WERI-Rb-1 (cell line): ENCODE results near the gene ADH6.

ENCODE experiments used
- DNase-seq: peaks from one replicate; pipeline ENCODE4 v3.0.0-alpha.2; 2020
- H3K27ac ChIP-seq: fragments of 250-450 bp; sonication (Bioruptor Pico); 2 replicates; pipeline ENCODE4 v1.5.1; 2020; ENCODE audit warnings: mild to moderate bottlenecking, moderate library complexity
- H3K27me3 ChIP-seq: fragments of 250-450 bp; sonication (Bioruptor Pico); 2 replicates; pipeline ENCODE4 v1.5.1; 2021; ENCODE audit warnings: mild to moderate bottlenecking, low read depth, moderate library complexity; ENCODE audit not compliant: insufficient read depth, severe bottlenecking
- H3K36me3 ChIP-seq: fragments of 250-450 bp; sonication (Bioruptor Pico); 2 replicates; pipeline ENCODE4 v1.5.1; 2020; ENCODE audit warnings: mild to moderate bottlenecking, moderate library complexity
- H3K4me3 ChIP-seq: 2 replicates; pipeline ENCODE4 v1.5.1; 2011; ENCODE audit warnings: low read depth, mild to moderate bottlenecking, control low read depth, low read length
- H3K9me3 ChIP-seq: fragments of 250-450 bp; sonication (Bioruptor Pico); 2 replicates; pipeline ENCODE4 v1.5.1; 2021; ENCODE audit warnings: mild to moderate bottlenecking, moderate library complexity; ENCODE audit not compliant: severe bottlenecking
- TF ChIP-seq, protein P1 (sequence below): IDR thresholded peaks from 2 replicates; pipeline ENCODE4 v1.5.1; 2011; ENCODE audit warnings: low read depth, mild to moderate bottlenecking, control low read depth, inconsistent platforms, low read length

Gene ADH6

GRCh38 chr4:99179178-99179577 lies 39.9 kb downstream of the ADH6 start:
- TF ChIP-seq, protein P1, sequence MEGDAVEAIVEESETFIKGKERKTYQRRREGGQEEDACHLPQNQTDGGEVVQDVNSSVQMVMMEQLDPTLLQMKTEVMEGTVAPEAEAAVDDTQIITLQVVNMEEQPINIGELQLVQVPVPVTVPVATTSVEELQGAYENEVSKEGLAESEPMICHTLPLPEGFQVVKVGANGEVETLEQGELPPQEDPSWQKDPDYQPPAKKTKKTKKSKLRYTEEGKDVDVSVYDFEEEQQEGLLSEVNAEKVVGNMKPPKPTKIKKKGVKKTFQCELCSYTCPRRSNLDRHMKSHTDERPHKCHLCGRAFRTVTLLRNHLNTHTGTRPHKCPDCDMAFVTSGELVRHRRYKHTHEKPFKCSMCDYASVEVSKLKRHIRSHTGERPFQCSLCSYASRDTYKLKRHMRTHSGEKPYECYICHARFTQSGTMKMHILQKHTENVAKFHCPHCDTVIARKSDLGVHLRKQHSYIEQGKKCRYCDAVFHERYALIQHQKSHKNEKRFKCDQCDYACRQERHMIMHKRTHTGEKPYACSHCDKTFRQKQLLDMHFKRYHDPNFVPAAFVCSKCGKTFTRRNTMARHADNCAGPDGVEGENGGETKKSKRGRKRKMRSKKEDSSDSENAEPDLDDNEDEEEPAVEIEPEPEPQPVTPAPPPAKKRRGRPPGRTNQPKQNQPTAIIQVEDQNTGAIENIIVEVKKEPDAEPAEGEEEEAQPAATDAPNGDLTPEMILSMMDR, result no peak
- DNase-seq, result no peak
- peaks cover 9% of the 10 kb centered on the region for H3K9me3 ChIP-seq
- H3K4me3 ChIP-seq, result no peak overlapping the region
- no peaks in the 10 kb centered on the region for H3K36me3 ChIP-seq
- no peak overlapping the region for H3K27ac ChIP-seq
- no peaks in the 10 kb centered on the region for H3K27me3 ChIP-seq

DNA sequence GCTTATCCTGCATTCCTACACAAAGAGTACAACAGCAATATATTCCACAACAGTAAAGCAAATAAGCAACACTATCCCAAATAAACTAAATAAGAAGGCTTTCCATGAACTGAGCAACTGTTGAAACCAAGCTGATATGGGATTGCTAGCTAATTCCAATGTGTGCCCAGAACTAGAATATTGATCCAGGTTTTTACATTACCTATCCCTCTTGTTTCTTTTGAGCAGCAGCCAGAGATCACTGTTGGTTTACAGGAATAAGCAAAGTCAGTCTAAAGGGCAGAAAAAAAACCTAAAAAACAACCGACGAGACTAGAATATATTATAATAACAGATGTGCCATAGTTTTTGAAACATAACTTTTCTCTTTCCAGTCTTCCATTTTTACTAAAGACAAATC lies 52.5 kb downstream of the ADH6 start:
- DNase-seq, result no peak
- TF ChIP-seq, protein P1, result no peak
- no peaks in the 10 kb centered on the region for H3K36me3 ChIP-seq
- no peak overlapping the region for H3K27ac ChIP-seq
- no peak overlapping the region for H3K4me3 ChIP-seq
- no peaks in the 10 kb centered on the region for H3K27me3 ChIP-seq
- no peaks in the 10 kb centered on the region for H3K9me3 ChIP-seq

DNA sequence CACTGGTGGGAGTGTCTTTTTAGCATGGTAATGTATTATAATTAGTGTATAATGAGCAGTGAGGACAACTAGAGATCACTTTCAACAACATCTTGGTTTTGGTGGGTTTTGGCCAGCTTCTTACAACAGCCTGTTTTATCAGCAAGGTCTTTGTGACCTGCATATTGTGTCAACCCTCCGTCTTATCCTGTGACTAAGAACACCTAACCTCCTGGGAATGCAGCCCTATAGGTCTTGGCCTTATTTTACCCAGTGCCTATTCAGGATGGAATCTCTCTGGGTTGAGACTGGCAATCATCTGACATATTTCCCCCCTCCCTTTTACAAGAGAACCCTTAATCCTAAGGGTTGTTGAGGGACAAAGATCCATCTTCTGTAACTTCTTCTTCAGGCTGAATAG lies 53.1 kb downstream of the ADH6 start:
- Histone ChIP-seq H3K36me3 (no peaks in the 10 kb centered on the region), H3K27ac (no peak overlapping the region), H3K27me3 (no peaks in the 10 kb centered on the region), H3K9me3 (no peaks in the 10 kb centered on the region), H3K4me3 (no peak overlapping the region)
- TF ChIP-seq, protein P1, result no peak
- no peak for DNase-seq

DNA sequence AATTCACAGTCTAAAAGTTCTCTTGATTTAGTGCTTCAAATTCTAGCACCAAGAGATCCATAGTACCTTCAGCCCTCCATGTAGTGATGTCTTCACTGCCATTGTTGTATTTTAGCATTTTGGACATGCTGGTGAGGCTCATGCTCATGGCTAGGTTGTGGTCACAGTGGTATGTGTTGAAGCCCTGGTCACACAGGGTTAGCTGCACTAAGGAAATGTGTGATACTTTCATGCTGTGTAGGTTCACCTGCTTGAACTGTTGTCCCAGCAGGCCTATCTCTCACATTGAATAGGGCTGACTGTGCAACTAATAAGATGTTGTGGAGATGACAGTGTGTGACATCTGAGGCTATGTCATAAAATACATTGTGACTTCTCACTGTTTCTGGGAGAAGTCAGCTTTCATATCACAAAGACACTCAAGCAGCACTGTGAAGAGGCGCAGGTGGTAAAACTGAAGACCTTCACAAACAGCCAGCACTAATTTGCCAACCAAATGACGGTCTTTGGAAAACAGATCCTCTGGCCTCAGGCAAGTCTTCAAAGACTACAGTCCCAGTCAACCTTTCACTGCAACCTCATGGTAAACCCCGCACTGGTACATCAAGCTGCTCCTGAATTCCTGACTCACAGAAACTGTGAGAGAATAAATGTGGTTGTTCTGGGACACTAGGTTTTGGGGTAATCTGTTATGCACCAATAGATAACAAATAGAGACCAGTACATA lies 57.5 kb downstream of the ADH6 start:
- no peak overlapping the region for H3K4me3 ChIP-seq
- no peaks in the 10 kb centered on the region for H3K36me3 ChIP-seq
- DNase-seq, result no peak
- H3K27ac ChIP-seq, result no peak overlapping the region
- no peaks in the 10 kb centered on the region for H3K27me3 ChIP-seq
- no peaks in the 10 kb centered on the region for H3K9me3 ChIP-seq
- TF ChIP-seq, protein P1, result no peak

DNA sequence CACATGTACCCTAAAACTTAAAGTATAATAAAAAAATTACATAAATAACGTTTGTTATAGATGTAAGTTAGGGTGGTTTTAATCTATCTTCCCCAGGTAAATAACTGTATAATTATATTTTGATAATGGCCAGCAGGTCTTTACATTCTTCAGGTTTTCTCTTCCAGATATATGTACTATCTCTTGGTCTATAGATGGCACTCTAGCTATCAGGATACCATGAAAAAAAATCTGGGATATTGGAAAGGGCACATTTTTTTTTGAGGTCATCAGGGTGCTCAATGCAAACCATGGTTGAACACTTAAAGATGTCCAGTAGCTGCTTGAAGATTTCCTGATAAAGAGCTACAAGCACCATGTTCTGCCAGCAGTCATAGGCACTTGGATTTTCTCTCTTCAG lies 59.3 kb downstream of the ADH6 start:
- no peak overlapping the region for H3K4me3 ChIP-seq
- H3K27ac ChIP-seq, result no peak overlapping the region
- no peaks in the 10 kb centered on the region for H3K27me3 ChIP-seq
- DNase-seq, result no peak
- no peaks in the 10 kb centered on the region for H3K36me3 ChIP-seq
- no peaks in the 10 kb centered on the region for H3K9me3 ChIP-seq
- TF ChIP-seq, protein P1, result no peak

DNA sequence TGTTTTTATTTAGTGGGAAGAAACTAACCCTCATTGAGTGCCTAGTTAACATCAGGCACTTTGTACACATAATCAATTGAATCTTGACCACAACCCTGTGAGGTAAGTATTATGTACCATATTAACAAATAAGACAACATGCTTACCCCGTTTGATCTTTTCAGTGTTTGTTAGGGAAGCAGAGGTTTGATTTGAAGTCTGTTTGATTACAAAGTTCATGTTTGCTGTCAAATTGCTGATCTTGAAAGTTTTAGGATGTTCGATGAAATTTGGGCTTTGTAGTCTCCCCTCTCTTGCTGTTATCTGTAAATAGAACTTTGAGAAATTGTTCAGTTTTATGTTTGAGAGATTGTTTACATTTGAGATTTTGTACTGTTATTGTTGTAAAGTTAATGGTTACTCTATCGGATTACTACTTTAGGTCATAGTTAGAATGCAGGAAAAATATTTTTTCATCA lies 61.5 kb downstream of the ADH6 start:
- H3K4me3 ChIP-seq, result no peak overlapping the region

More for the DNA sequence above, 61.5 kb downstream of the ADH6 start:
- TF ChIP-seq, protein P1, result no peak
- no peak overlapping the region for H3K27ac ChIP-seq
- no peaks in the 10 kb centered on the region for H3K27me3 ChIP-seq
- H3K9me3 ChIP-seq, result no peaks in the 10 kb centered on the region
- no peak for DNase-seq
- no peaks in the 10 kb centered on the region for H3K36me3 ChIP-seq
